Islet precursor cell (in vitro differentiated cells): ENCODE results near the gene PRKCA.
"Not testable (repeated sequence)": the region's sequence is repeated elsewhere in the genome, so short reads cannot be mapped to it uniquely, and the experiment has no call there.

Source experiments
- DNase-seq: peaks from one replicate; pipeline ENCODE4 v3.0.0-alpha.2; 2018

PRKCA gene

GRCh38 chr17:66301864-66302741 is at the start of gene PRKCA:
TSS of gene PRKCA (plus strand) at chr17:66302613.
- peak; percentile 83 for DNase-seq

GRCh38 chr17:66253458-66253857 is 49.0 kb upstream of the PRKCA start:
- not testable (repeated sequence) for DNase-seq

- no peak for DNase-seq
These were observed 47.3 kb upstream of the PRKCA start for GRCh38 chr17:66255112-66255511.

- DNase-seq, result no peak
These were observed 46.9 kb upstream of the PRKCA start for GRCh38 chr17:66255527-66255971.

- no peak for DNase-seq
These were observed 42.1 kb upstream of the PRKCA start for GRCh38 chr17:66260275-66260674.

GRCh38 chr17:66260688-66261087 is 41.7 kb upstream of the PRKCA start:
- DNase-seq, result no peak

- no peak for DNase-seq
These were observed 39.6 kb upstream of the PRKCA start for GRCh38 chr17:66262767-66263166.

GRCh38 chr17:66264696-66265095 is 37.7 kb upstream of the PRKCA start:
- no peak for DNase-seq

GRCh38 chr17:66268247-66268927 is 34.0 kb upstream of the PRKCA start:
- DNase-seq, result peak; percentile 64

- DNase-seq, result no peak
These were observed 32.3 kb upstream of the PRKCA start for GRCh38 chr17:66270106-66270505.

GRCh38 chr17:66271512-66271911 is 30.9 kb upstream of the PRKCA start:
- no peak for DNase-seq

GRCh38 chr17:66272811-66273585 is 29.4 kb upstream of the PRKCA start:
- no peak for DNase-seq

GRCh38 chr17:66273586-66273848 is 28.9 kb upstream of the PRKCA start:
- no peak for DNase-seq

GRCh38 chr17:66275651-66276050 is 26.8 kb upstream of the PRKCA start:
- DNase-seq, result peak; percentile 87

GRCh38 chr17:66276328-66276937 is 26.0 kb upstream of the PRKCA start:
- no peak for DNase-seq

GRCh38 chr17:66277191-66277590 is 25.2 kb upstream of the PRKCA start:
- DNase-seq, result no peak

- DNase-seq, result peak; percentile 75
These were observed 20.6 kb upstream of the PRKCA start for GRCh38 chr17:66281661-66282369.

GRCh38 chr17:66283296-66283934 is 19.0 kb upstream of the PRKCA start:
- DNase-seq, result peak; percentile 9

GRCh38 chr17:66283971-66284370 is 18.4 kb upstream of the PRKCA start:
- peak; percentile 55 for DNase-seq

- no peak for DNase-seq
These were observed 17.3 kb upstream of the PRKCA start for GRCh38 chr17:66285149-66285548.

- peak; percentile 26 for DNase-seq
These were observed 14.5 kb upstream of the PRKCA start for GRCh38 chr17:66287911-66288310.
